ENCODE results near the gene PMFBP1.

DNA sequence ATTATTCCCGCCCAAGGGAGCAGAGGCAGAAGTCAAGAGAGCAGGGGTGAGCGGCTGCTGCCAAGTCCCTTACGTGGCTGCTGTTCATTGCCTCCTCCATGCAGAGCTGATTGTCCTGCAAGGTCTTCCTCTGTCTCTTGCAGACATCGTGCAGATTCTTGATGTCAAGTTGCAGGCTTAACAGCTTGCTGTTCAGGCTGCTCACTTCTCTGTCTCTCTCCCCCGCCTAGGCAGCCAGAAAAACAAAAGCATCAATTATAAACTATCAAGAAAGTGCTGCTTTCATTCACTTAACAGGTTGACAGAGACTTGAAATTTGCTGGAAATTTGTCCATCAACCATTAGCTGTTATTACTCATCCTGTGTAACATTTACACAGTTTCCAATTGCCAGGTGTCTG, 7.3 kb downstream of the PMFBP1 start:
- TF ChIP-seq, protein P1, sequence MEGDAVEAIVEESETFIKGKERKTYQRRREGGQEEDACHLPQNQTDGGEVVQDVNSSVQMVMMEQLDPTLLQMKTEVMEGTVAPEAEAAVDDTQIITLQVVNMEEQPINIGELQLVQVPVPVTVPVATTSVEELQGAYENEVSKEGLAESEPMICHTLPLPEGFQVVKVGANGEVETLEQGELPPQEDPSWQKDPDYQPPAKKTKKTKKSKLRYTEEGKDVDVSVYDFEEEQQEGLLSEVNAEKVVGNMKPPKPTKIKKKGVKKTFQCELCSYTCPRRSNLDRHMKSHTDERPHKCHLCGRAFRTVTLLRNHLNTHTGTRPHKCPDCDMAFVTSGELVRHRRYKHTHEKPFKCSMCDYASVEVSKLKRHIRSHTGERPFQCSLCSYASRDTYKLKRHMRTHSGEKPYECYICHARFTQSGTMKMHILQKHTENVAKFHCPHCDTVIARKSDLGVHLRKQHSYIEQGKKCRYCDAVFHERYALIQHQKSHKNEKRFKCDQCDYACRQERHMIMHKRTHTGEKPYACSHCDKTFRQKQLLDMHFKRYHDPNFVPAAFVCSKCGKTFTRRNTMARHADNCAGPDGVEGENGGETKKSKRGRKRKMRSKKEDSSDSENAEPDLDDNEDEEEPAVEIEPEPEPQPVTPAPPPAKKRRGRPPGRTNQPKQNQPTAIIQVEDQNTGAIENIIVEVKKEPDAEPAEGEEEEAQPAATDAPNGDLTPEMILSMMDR (conservative IDR thresholded peaks at IDR 0.05; ENCODE audit: low read length) = no peak
- TF ChIP-seq EZH2phosphoT487 (IDR thresholded peaks at IDR 0.05; ENCODE audit: borderline replicate concordance, low read depth, low read length) = no peak

All from OCI-LY7 (cell line).